Body of pancreas (tissue), 4 donors: ENCODE results near the gene AOAH.

ENCODE experiments used
- POLR2A ChIP-seq, 3 donors: fragments of 450-650 bp; IDR thresholded peaks; one replicate each; pipeline ENCODE4 v1.6.1; 2016; ENCODE audit warnings: antibody characterized with exemption in 3 of 3, mild to moderate bottlenecking in 2 of 3
- TF ChIP-seq, protein P1 (sequence below), 7 experiments: fragments of 450-650 bp in 4 of 7; fragments of 200-600 bp in 3 of 7; sonication (generic) in 3 of 7; IDR thresholded peaks; one replicate each; pipeline ENCODE4 v1.5.1; 2016 to 2019; ENCODE audit warnings: antibody characterized with exemption in 7 of 7

- no peak for TF ChIP-seq POLR2A (IDR thresholded peaks at IDR 0.05)
- TF ChIP-seq, protein P1, sequence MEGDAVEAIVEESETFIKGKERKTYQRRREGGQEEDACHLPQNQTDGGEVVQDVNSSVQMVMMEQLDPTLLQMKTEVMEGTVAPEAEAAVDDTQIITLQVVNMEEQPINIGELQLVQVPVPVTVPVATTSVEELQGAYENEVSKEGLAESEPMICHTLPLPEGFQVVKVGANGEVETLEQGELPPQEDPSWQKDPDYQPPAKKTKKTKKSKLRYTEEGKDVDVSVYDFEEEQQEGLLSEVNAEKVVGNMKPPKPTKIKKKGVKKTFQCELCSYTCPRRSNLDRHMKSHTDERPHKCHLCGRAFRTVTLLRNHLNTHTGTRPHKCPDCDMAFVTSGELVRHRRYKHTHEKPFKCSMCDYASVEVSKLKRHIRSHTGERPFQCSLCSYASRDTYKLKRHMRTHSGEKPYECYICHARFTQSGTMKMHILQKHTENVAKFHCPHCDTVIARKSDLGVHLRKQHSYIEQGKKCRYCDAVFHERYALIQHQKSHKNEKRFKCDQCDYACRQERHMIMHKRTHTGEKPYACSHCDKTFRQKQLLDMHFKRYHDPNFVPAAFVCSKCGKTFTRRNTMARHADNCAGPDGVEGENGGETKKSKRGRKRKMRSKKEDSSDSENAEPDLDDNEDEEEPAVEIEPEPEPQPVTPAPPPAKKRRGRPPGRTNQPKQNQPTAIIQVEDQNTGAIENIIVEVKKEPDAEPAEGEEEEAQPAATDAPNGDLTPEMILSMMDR (IDR thresholded peaks at IDR 0.05) = no peak
These were observed 57.1 kb downstream of the AOAH start for GRCh38 chr7:36667007-36667745.
